WTC11 (cell line): ENCODE data around the gene MAEA. TPM values are rescaled to one million over a fixed set of nuclear protein-coding genes. Genes with fewer than 3 reads are reported as not detected.

Experiments
- ATAC-seq: fragments of 200-7000 bp; cut with Tn5 transposase; 2 replicates; pipeline ENCODE4 v1.10.0; 2021; ENCODE audit warnings: mild to moderate bottlenecking, moderate library complexity
- CTCF ChIA-PET: fragments of 300-600 bp; sonication (Branson Sonifier 250); formaldehyde crosslinking; loops from one replicate; lab custom pipeline; 2021; ENCODE audit warnings: antibody characterized with exemption; lab: Charles Lee
- POLR2A ChIA-PET: fragments of 350-600 bp; sonication (Branson Sonifier 250); formaldehyde crosslinking; loops from one replicate; lab custom pipeline; 2021; ENCODE audit warnings: antibody characterized with exemption; lab: Charles Lee
- DNase-seq: peaks from one replicate; pipeline ENCODE4 v3.0.0; 2021; ENCODE audit warnings: low spot score
- H3K27ac Mint-ChIP-seq: 2 replicates; pipeline ENCODE4 v1.8.0; 2021; ENCODE audit warnings: mixed read lengths
- H3K27me3 Mint-ChIP-seq: 2 replicates; pipeline ENCODE4 v1.8.0; 2021; ENCODE audit warnings: low read depth, mild to moderate bottlenecking, moderate library complexity, mixed read lengths
- H3K36me3 Mint-ChIP-seq: 2 replicates; pipeline ENCODE4 v1.8.0; 2021; ENCODE audit warnings: mixed read lengths
- H3K4me1 Mint-ChIP-seq: 2 replicates; pipeline ENCODE4 v1.8.0; 2022; ENCODE audit warnings: mixed read lengths
- H3K4me3 Mint-ChIP-seq: 2 replicates; pipeline ENCODE4 v1.8.0; 2021; ENCODE audit warnings: mild to moderate bottlenecking, moderate library complexity, mixed read lengths
- H3K9me3 Mint-ChIP-seq: 2 replicates; pipeline ENCODE4 v1.8.0; 2021; ENCODE audit warnings: mixed read lengths
- CREB1 ChIP-seq: sonication (generic); formaldehyde crosslinking; IDR thresholded peaks from 2 replicates; pipeline ENCODE4 v1.8.0; 2023; ENCODE audit warnings: mild to moderate bottlenecking, missing genetic modification reagents
- KAT7 ChIP-seq: sonication (generic); formaldehyde crosslinking; IDR thresholded peaks from 2 replicates; pipeline ENCODE4 v1.8.1; 2023; ENCODE audit warnings: missing genetic modification reagents, mild to moderate bottlenecking, borderline replicate concordance
- OVOL2 ChIP-seq: fragments of 250-450 bp; sonication (Bioruptor Pico); IDR thresholded peaks from 2 replicates; pipeline ENCODE4 v1.9.0; 2021; ENCODE audit warnings: mild to moderate bottlenecking, borderline replicate concordance
- RELA ChIP-seq: sonication (generic); formaldehyde crosslinking; IDR thresholded peaks from 2 replicates; pipeline ENCODE4 v1.8.1; 2022; ENCODE audit warnings: missing genetic modification reagents, mild to moderate bottlenecking, borderline replicate concordance
- SOX15 ChIP-seq: fragments of 250-450 bp; sonication (Bioruptor Pico); IDR thresholded peaks from 2 replicates; pipeline ENCODE4 v1.9.0; 2021; ENCODE audit warnings: mild to moderate bottlenecking
- ZNF396 ChIP-seq: fragments of 250-450 bp; sonication (Bioruptor Pico); IDR thresholded peaks from 2 replicates; pipeline ENCODE4 v1.8.0; 2021; ENCODE audit warnings: mild to moderate bottlenecking, moderate library complexity, borderline replicate concordance
- ZNF423 ChIP-seq: fragments of 250-450 bp; sonication (Bioruptor Pico); IDR thresholded peaks from 2 replicates; pipeline ENCODE4 v2.1.2; 2022; ENCODE audit warnings: mild to moderate bottlenecking, moderate library complexity
- total RNA-seq: library from RNA; stranded (reverse); gene quantifications from 3 replicates; pipeline ENCODE4 v1.2.3, GENCODE V29; 2021
- TF ChIP-seq, protein P1 (sequence below): sonication (generic); formaldehyde crosslinking; IDR thresholded peaks from 2 replicates; pipeline ENCODE4 v1.8.1; 2022; ENCODE audit warnings: mild to moderate bottlenecking, moderate library complexity, missing genetic modification reagents
- TF ChIP-seq, protein P2 (sequence below): sonication (generic); formaldehyde crosslinking; IDR thresholded peaks from 2 replicates; pipeline ENCODE4 v1.8.0; 2023; ENCODE audit warnings: missing genetic modification reagents, mild to moderate bottlenecking, borderline replicate concordance
- TF ChIP-seq, protein P3 (sequence below): sonication (generic); formaldehyde crosslinking; IDR thresholded peaks from 2 replicates; pipeline ENCODE4 v1.8.1; 2023; ENCODE audit warnings: mild to moderate bottlenecking, missing genetic modification reagents
- TF ChIP-seq, protein P4 (sequence below): fragments of 250-450 bp; sonication (Bioruptor Pico); conservative IDR thresholded peaks from 2 replicates; pipeline ENCODE4 v1.9.0; 2021; ENCODE audit warnings: mild to moderate bottlenecking
- TF ChIP-seq, protein P5 (sequence below): fragments of 250-450 bp; sonication (Bioruptor Pico); IDR thresholded peaks from 2 replicates; pipeline ENCODE4 v1.9.0; 2021; ENCODE audit warnings: mild to moderate bottlenecking, borderline replicate concordance
- TF ChIP-seq, protein P6 (sequence below): sonication (generic); formaldehyde crosslinking; IDR thresholded peaks from 2 replicates; pipeline ENCODE4 v1.8.1; 2022; ENCODE audit warnings: mild to moderate bottlenecking, missing genetic modification reagents, moderate library complexity, borderline replicate concordance
- TF ChIP-seq, protein P7 (sequence below): sonication (generic); formaldehyde crosslinking; IDR thresholded peaks from 2 replicates; pipeline ENCODE4 v1.8.0; 2023; ENCODE audit warnings: mild to moderate bottlenecking, missing genetic modification reagents
- TF ChIP-seq, protein P8 (sequence below): sonication (generic); formaldehyde crosslinking; IDR thresholded peaks from 2 replicates; pipeline ENCODE4 v1.8.1; 2022; ENCODE audit warnings: missing genetic modification reagents, borderline replicate concordance
- TF ChIP-seq, protein P9 (sequence below): sonication (generic); formaldehyde crosslinking; IDR thresholded peaks from 2 replicates; pipeline ENCODE4 v1.8.1; 2022; ENCODE audit warnings: low read depth, missing genetic modification reagents, borderline replicate concordance

MAEA gene
- total RNA-seq, 1 experiment from 2014 or later = 86.9 TPM

DNA sequence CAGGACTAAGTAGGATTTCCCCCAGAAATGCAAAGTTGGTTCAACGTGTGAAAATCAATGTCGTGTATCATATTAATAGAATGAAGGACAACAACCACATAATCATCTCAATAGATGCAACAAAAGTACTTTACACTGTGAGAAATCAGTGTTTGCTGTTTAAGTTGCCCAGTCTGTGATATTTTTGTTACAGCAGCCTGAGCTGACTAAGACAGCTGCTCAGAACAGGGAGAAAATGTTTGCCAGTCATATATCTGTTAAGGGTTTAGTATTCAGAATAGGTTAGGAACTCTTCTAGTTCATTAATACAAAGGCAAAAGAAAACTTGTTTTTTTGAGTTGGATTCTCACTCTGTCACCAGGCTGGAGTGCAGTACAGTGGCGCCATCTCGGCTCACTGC is 12.5 kb downstream of the MAEA start:
- ATAC-seq = no peak
- Mint-ChIP-seq H3K27ac (no peak overlapping the region), H3K36me3 (peaks cover 28% of the 10 kb centered on the region), H3K27me3 (no peaks in the 10 kb centered on the region), H3K9me3 (no peaks in the 10 kb centered on the region), H3K4me3 (no peak overlapping the region), H3K4me1 (peaks cover 20% of the 10 kb centered on the region)
- ChIA-PET POLR2A (no interaction called here), CTCF (no interaction called here)
- no peak for DNase-seq
- TF ChIP-seq, protein P1, sequence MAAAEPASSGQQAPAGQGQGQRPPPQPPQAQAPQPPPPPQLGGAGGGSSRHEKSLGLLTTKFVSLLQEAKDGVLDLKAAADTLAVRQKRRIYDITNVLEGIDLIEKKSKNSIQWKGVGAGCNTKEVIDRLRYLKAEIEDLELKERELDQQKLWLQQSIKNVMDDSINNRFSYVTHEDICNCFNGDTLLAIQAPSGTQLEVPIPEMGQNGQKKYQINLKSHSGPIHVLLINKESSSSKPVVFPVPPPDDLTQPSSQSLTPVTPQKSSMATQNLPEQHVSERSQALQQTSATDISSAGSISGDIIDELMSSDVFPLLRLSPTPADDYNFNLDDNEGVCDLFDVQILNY (CRISPR knock-in tag) = no peak
- no peak for TF ChIP-seq SOX15 (CRISPR knock-in tag)
- no peak for TF ChIP-seq KAT7 (CRISPR knock-in tag)
- TF ChIP-seq RELA = no peak
- TF ChIP-seq, protein P2, sequence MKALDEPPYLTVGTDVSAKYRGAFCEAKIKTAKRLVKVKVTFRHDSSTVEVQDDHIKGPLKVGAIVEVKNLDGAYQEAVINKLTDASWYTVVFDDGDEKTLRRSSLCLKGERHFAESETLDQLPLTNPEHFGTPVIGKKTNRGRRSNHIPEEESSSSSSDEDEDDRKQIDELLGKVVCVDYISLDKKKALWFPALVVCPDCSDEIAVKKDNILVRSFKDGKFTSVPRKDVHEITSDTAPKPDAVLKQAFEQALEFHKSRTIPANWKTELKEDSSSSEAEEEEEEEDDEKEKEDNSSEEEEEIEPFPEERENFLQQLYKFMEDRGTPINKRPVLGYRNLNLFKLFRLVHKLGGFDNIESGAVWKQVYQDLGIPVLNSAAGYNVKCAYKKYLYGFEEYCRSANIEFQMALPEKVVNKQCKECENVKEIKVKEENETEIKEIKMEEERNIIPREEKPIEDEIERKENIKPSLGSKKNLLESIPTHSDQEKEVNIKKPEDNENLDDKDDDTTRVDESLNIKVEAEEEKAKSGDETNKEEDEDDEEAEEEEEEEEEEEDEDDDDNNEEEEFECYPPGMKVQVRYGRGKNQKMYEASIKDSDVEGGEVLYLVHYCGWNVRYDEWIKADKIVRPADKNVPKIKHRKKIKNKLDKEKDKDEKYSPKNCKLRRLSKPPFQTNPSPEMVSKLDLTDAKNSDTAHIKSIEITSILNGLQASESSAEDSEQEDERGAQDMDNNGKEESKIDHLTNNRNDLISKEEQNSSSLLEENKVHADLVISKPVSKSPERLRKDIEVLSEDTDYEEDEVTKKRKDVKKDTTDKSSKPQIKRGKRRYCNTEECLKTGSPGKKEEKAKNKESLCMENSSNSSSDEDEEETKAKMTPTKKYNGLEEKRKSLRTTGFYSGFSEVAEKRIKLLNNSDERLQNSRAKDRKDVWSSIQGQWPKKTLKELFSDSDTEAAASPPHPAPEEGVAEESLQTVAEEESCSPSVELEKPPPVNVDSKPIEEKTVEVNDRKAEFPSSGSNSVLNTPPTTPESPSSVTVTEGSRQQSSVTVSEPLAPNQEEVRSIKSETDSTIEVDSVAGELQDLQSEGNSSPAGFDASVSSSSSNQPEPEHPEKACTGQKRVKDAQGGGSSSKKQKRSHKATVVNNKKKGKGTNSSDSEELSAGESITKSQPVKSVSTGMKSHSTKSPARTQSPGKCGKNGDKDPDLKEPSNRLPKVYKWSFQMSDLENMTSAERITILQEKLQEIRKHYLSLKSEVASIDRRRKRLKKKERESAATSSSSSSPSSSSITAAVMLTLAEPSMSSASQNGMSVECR (CRISPR knock-in tag) = no peak
- no peak for TF ChIP-seq CREB1 (CRISPR knock-in tag)
- TF ChIP-seq ZNF423 = no peak
- no peak for TF ChIP-seq ZNF396 (CRISPR knock-in tag)
- TF ChIP-seq, protein P3, sequence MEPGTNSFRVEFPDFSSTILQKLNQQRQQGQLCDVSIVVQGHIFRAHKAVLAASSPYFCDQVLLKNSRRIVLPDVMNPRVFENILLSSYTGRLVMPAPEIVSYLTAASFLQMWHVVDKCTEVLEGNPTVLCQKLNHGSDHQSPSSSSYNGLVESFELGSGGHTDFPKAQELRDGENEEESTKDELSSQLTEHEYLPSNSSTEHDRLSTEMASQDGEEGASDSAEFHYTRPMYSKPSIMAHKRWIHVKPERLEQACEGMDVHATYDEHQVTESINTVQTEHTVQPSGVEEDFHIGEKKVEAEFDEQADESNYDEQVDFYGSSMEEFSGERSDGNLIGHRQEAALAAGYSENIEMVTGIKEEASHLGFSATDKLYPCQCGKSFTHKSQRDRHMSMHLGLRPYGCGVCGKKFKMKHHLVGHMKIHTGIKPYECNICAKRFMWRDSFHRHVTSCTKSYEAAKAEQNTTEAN (CRISPR knock-in tag) = no peak
- TF ChIP-seq, protein P4, sequence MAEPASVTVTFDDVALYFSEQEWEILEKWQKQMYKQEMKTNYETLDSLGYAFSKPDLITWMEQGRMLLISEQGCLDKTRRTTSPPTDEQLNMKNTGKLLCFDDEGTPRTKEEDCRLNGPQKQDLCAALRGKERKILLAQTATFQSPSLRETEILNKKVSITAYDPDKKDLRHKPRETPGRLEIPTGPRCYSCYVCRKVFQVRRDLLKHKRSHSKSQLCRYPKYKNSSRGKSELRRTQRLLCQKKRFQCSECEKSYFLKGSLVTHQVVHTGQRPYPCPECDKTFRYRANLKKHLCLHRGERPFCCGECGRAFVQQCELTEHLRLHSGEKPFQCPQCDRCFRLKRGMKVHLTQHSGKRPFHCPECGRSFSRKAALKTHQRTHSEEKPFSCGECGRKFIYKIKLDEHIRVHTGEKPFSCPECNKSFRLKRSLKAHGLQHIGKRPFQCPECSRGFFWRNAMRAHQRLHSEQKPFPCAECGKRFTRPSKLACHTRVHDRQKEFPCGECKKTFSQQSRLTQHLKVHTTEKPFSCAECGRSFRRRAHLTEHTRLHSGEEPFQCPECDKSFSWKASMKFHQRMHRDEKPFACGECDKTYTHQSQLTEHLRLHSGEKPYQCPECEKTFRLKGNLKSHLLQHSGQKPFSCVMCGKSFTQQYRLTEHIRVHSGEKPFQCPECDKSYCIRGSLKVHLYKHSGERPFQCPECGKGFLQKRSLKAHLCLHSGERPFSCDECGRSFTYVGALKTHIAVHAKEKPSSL (CRISPR knock-in tag) = no peak
- TF ChIP-seq, protein P5, sequence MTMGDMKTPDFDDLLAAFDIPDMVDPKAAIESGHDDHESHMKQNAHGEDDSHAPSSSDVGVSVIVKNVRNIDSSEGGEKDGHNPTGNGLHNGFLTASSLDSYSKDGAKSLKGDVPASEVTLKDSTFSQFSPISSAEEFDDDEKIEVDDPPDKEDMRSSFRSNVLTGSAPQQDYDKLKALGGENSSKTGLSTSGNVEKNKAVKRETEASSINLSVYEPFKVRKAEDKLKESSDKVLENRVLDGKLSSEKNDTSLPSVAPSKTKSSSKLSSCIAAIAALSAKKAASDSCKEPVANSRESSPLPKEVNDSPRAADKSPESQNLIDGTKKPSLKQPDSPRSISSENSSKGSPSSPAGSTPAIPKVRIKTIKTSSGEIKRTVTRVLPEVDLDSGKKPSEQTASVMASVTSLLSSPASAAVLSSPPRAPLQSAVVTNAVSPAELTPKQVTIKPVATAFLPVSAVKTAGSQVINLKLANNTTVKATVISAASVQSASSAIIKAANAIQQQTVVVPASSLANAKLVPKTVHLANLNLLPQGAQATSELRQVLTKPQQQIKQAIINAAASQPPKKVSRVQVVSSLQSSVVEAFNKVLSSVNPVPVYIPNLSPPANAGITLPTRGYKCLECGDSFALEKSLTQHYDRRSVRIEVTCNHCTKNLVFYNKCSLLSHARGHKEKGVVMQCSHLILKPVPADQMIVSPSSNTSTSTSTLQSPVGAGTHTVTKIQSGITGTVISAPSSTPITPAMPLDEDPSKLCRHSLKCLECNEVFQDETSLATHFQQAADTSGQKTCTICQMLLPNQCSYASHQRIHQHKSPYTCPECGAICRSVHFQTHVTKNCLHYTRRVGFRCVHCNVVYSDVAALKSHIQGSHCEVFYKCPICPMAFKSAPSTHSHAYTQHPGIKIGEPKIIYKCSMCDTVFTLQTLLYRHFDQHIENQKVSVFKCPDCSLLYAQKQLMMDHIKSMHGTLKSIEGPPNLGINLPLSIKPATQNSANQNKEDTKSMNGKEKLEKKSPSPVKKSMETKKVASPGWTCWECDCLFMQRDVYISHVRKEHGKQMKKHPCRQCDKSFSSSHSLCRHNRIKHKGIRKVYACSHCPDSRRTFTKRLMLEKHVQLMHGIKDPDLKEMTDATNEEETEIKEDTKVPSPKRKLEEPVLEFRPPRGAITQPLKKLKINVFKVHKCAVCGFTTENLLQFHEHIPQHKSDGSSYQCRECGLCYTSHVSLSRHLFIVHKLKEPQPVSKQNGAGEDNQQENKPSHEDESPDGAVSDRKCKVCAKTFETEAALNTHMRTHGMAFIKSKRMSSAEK (CRISPR knock-in tag) = no peak
- TF ChIP-seq, protein P6, sequence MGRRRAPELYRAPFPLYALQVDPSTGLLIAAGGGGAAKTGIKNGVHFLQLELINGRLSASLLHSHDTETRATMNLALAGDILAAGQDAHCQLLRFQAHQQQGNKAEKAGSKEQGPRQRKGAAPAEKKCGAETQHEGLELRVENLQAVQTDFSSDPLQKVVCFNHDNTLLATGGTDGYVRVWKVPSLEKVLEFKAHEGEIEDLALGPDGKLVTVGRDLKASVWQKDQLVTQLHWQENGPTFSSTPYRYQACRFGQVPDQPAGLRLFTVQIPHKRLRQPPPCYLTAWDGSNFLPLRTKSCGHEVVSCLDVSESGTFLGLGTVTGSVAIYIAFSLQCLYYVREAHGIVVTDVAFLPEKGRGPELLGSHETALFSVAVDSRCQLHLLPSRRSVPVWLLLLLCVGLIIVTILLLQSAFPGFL = no peak
- TF ChIP-seq, protein P7, sequence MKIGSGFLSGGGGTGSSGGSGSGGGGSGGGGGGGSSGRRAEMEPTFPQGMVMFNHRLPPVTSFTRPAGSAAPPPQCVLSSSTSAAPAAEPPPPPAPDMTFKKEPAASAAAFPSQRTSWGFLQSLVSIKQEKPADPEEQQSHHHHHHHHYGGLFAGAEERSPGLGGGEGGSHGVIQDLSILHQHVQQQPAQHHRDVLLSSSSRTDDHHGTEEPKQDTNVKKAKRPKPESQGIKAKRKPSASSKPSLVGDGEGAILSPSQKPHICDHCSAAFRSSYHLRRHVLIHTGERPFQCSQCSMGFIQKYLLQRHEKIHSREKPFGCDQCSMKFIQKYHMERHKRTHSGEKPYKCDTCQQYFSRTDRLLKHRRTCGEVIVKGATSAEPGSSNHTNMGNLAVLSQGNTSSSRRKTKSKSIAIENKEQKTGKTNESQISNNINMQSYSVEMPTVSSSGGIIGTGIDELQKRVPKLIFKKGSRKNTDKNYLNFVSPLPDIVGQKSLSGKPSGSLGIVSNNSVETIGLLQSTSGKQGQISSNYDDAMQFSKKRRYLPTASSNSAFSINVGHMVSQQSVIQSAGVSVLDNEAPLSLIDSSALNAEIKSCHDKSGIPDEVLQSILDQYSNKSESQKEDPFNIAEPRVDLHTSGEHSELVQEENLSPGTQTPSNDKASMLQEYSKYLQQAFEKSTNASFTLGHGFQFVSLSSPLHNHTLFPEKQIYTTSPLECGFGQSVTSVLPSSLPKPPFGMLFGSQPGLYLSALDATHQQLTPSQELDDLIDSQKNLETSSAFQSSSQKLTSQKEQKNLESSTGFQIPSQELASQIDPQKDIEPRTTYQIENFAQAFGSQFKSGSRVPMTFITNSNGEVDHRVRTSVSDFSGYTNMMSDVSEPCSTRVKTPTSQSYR (CRISPR knock-in tag) = no peak
- TF ChIP-seq, protein P8, sequence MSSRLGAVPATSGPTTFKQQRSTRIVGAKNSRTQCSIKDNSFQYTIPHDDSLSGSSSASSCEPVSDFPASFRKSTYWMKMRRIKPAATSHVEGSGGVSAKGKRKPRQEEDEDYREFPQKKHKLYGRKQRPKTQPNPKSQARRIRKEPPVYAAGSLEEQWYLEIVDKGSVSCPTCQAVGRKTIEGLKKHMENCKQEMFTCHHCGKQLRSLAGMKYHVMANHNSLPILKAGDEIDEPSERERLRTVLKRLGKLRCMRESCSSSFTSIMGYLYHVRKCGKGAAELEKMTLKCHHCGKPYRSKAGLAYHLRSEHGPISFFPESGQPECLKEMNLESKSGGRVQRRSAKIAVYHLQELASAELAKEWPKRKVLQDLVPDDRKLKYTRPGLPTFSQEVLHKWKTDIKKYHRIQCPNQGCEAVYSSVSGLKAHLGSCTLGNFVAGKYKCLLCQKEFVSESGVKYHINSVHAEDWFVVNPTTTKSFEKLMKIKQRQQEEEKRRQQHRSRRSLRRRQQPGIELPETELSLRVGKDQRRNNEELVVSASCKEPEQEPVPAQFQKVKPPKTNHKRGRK (CRISPR knock-in tag) = no peak
- no peak for TF ChIP-seq OVOL2 (CRISPR knock-in tag)
- TF ChIP-seq, protein P9, sequence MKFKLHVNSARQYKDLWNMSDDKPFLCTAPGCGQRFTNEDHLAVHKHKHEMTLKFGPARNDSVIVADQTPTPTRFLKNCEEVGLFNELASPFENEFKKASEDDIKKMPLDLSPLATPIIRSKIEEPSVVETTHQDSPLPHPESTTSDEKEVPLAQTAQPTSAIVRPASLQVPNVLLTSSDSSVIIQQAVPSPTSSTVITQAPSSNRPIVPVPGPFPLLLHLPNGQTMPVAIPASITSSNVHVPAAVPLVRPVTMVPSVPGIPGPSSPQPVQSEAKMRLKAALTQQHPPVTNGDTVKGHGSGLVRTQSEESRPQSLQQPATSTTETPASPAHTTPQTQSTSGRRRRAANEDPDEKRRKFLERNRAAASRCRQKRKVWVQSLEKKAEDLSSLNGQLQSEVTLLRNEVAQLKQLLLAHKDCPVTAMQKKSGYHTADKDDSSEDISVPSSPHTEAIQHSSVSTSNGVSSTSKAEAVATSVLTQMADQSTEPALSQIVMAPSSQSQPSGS (CRISPR knock-in tag) = no peak
